A549 treated with AZD9567 at 1 μM for 4 hours (cell line): ENCODE measurements around the gene C2orf49. TPM values are rescaled to one million over a fixed set of nuclear protein-coding genes. Genes with fewer than 3 reads are reported as not detected.

ENCODE experiments used
- total RNA-seq: library from RNA; stranded (reverse); fragments of 200-300 nt; extraction: Qiagen RNA extraction; gene quantifications from 5 replicates; pipeline ENCODE4 v1.2.3, GENCODE V29; 2022; ENCODE audit not compliant: insufficient read depth

Gene C2orf49
- total RNA-seq: 12.4 to 17.9 TPM (median 14.8 TPM) in 5 replicates

DNA sequence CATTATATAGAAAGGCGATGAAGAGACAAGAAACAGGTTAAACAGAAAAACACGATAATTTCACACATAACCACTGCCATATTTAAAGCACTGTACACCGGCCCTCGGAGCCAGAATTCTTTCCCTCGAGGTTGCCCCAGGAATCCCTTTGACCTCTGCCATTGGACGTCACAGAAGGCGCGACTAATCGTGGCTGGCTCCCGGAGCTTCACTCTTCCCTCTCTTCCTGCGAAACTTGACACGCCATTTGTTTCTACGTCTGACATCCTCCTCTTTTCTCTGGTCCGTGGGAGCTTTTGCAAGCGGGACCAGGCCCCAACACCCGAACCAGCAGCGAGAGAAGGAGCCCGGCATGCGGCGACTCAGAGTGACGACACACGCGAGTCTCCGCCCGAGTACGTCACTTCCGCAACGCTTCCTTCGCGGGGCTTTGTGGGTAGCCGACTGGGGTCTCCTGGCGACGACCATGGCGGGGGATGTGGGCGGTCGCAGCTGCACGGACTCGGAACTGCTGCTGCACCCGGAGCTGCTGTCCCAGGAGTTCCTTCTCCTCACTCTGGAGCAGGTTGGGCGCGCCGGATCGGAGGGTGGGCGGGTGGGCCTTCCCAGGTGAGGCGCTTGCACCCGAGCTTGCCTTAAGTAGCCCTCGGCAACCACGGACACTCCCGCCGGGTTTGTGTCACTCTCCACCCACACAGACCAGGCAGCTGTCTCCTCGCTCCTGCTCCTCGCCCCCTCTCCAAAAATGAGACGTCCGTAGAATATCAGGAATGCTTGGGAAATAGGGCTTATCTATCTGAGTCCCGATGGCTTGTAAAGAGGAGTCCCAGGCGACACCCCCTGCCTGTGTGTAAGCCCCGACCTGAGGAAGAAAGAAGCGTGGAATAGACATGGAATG is at the start of gene C2orf49:
TSS of gene C2orf49 (plus strand) at position 419 of the 898 bp plus-strand sequence. CDS start at position 467, 48 bp downstream.

DNA sequence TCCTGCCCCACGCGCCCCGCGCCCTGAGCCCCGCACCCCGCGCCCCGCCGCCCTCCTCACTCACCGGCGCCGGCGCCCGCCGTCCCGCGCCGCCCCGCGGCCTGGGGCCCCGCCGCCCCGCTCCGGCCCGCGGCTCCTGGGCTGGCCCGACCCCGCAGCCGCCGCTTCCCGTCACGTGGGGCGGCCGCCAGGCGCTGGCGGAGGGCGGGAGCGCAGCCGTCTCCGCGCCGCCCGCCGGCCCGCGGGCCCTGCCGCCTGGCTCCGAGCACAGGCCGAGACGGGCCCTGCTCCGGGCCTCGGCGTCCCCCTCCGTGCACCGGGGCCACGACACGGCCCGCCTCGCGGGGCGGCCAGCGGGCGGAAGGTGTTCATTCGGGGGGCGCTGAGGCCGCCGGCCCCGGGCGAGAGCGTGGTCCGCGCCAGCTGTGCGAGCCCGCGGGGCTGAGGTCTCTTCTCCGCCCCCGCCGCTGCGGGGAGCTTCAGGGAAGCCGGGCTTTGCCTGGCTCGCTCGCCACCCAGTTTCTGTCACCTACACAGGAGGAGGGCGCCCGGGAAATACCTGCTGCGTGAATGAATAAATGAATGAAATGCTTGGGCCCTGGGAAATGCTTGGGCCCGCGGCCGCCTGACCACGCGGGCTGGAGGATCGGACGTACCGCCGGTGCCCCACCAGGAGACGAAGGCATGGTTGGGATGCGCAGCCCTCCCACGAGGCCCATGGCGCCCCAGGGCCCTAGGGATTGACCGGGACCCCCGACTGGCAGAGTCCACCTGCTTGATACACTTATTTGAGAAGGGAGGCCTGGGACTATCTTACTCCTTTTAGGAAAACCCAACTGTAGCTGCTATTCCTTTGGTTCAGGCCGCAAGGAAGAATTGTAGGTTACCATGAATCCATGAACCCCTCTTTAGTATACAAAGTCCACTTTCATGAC is 7.5 kb upstream of the C2orf49 start, which contains the start of gene TGFBRAP1:
TSS of gene TGFBRAP1 (minus strand) at position 175 of the 935 bp plus-strand sequence. CDS start 21,434 bp downstream, outside the sequence.

DNA sequence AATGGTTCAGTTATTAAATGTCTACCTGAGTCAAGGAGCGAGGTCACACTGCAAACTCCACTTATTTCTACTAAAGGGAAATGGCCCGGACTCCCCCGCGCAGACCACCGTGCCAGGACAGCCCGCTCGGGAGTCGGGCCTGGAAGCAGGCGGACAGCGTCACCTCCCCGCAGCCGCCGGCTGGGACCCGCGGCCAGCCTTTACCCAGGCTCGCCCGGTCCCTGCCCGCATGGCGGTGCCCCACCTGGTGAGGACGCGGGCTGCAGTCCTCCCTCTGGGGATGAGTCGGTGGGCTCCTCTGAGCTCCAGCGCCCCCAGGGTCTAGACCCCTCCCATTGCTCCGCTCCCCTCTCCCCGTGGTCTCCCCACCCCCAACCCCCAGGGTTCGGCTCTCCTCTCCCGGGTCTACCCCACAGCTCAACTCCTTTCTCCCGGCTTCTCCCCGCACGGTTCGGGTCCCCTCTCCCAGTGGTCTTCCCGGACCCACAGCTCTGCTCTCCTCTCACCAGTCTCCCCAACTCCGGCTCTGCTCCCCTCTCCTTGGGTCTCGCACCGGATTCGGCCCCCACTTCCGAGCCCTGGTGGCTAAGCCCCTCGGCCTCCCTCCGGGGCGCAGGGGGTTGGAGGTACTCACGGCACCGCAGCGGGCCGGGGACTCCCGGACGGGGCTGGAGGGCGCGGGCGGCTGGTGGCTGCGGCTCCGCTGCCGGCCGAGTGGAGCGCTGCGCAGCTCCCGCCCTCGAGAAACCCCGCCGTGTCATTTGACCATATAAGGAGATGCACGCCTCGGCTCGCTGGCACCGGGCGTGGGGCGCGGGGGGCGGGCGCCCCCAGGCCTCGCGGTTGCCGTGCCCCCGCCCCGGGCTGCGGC is 61.2 kb downstream of the C2orf49 start, which contains the start of gene FHL2:
TSS of gene FHL2 (minus strand) at position 716 of the 871 bp plus-strand sequence. CDS start 12,535 bp downstream, outside the sequence.

Other genes starting within 250 kb of the C2orf49 start
- 0.15 TPM in 1 of 5 replicates, not detected in the others for gene GPR45, start 95.8 kb upstream of the C2orf49 start, total RNA-seq
- 15.1 to 16.6 TPM (median 15.6 TPM) in 5 replicates for gene TGFBRAP1, start 7.8 kb upstream of the C2orf49 start, total RNA-seq
- 53.7 to 59.8 TPM (median 58.6 TPM) in 5 replicates for gene FHL2, start 61.5 kb downstream of the C2orf49 start, total RNA-seq